GM13977 (cell line): ENCODE data around the gene JUN.
A peak's percentile ranks its signal among the peaks of the same experiment; 100 is the strongest.

ENCODE experiments used
- DNase-seq: peaks from one replicate; pipeline ENCODE4 v3.0.0; 2012; ENCODE audit warnings: low spot score
- in situ Hi-C: fragments of 300-500 bp; cut with MboI; formaldehyde crosslinking; loops from one replicate; pipeline ENCODE4 v1.12.0; 2022; ENCODE audit warnings: low sequenced_read_pairs, low pct_unique_long_range_greater_than_20kb, mixed read lengths, inconsistent platforms; ENCODE audit not compliant: unreplicated experiment
- TF ChIP-seq, protein P1 (sequence below): IDR thresholded peaks from 2 replicates; pipeline ENCODE4 v1.5.1; 2012; ENCODE audit warnings: mild to moderate bottlenecking, control low read depth; ENCODE audit not compliant: insufficient read depth; ENCODE audit errors: extremely low read depth, missing control alignments

JUN gene

GRCh38 chr1:58823481-58824010, 39.7 kb upstream of the JUN start:
- no peak for DNase-seq

DNA sequence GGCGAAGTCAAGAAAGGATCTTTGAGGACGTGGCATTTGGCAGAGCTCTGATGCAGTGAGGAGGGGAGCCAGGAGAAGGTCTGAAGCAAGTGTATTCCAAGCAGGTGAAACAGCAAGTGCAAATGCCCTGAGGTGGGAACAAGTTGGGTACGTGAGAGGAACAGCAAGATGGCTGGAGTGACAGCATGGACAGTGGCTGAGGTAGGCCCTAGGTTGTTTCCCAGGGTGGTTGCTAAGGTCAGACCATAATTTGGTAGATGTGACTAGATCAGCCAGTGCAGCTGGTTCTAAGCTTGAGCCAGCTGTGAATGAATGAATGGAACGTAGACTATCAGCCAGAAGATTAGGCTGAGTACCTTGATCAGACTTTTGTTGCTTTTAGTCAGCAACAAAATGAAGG, 37.5 kb upstream of the JUN start:
- DNase-seq, result no peak
- TF ChIP-seq, protein P1, sequence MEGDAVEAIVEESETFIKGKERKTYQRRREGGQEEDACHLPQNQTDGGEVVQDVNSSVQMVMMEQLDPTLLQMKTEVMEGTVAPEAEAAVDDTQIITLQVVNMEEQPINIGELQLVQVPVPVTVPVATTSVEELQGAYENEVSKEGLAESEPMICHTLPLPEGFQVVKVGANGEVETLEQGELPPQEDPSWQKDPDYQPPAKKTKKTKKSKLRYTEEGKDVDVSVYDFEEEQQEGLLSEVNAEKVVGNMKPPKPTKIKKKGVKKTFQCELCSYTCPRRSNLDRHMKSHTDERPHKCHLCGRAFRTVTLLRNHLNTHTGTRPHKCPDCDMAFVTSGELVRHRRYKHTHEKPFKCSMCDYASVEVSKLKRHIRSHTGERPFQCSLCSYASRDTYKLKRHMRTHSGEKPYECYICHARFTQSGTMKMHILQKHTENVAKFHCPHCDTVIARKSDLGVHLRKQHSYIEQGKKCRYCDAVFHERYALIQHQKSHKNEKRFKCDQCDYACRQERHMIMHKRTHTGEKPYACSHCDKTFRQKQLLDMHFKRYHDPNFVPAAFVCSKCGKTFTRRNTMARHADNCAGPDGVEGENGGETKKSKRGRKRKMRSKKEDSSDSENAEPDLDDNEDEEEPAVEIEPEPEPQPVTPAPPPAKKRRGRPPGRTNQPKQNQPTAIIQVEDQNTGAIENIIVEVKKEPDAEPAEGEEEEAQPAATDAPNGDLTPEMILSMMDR, result no peak
- in situ Hi-C loops, result loop anchor here (25.0 kb wide), 1 partner anchor 191 kb away; no protein-coding TSS in a partner anchor

More at GRCh38 chr1:58823481-58824010, 39.7 kb upstream of the JUN start:
- TF ChIP-seq, protein P1, result no peak
- in situ Hi-C loops, result loop anchor here (25.0 kb wide), 1 partner anchor 189 kb away; no protein-coding TSS in a partner anchor

- in situ Hi-C loops, result loop anchor here (25.0 kb wide), 1 partner anchor 193 kb away; no protein-coding TSS in a partner anchor
- DNase-seq, result no peak
- TF ChIP-seq, protein P1, result no peak
Measured at GRCh38 chr1:58818976-58819375, 35.1 kb upstream of the JUN start.

- in situ Hi-C loops, result loop anchor here (25.0 kb wide), 1 partner anchor 194 kb away; no protein-coding TSS in a partner anchor
- DNase-seq, result no peak
- TF ChIP-seq, protein P1, result no peak
Measured at GRCh38 chr1:58818075-58818474, 34.2 kb upstream of the JUN start.

DNA sequence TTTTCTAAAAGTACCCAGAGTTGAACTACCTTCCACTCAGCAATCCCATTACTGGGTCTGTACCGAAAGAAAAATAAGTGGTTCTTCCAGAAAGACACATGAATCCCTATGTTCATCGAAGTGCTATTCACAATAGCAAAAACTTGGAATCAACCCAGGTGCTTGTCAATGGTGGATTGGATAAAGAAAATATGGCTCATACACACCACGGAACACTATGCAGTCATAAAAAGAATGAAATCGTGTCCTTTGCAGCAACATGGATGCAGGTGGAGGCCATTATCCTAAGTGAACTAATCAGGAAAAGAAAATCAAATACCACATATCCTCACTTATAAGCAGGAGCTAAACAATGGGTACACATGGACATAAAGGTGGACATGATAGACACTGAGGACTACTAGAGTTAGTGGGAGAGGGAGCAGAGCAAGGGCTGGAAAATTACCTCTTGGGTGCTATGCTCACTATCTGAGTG, 32.9 kb upstream of the JUN start:
- in situ Hi-C loops, result loop anchor here (25.0 kb wide), 1 partner anchor 196 kb away; no protein-coding TSS in a partner anchor
- TF ChIP-seq, protein P1, result no peak
- DNase-seq, result no peak

DNA sequence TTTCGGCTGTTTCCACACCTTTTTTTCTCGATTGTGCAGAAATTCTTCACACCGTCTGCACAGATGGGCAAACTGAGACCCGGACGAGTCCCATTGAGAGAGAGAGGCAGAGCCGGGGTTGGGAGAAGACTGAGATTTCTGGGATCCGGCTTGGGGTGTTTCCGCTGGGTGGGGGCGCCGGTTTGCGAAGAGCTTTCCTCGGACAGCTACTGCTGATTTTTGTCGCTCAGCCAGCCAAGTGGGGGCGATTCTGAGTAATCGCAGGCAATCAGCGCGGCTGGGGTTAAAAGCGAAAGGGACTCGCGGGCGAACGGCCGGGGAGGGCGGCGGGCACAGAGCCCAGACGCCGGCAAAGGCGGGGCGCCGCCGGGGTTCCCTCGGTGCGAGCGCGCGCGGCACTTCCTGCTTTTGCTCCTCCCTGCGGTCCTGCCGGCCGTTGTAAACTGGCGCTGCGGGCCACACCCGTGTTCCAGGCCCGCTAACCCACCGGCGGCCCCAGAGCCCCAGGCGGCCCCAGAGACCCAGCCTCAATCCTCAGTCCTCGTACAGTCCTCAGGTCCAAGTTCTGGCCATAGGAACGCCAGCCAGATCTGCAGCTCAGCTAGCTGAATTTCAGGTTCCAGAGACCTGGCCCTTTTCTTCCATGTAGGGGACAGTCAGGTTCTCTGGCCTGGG, 32.4 kb upstream of the JUN start:
- TF ChIP-seq, protein P1, result peak; percentile 41
- in situ Hi-C loops, result loop anchor here (25.0 kb wide), 1 partner anchor 196 kb away; no protein-coding TSS in a partner anchor
- peak; percentile 95 for DNase-seq
